GM12878 (cell line): ENCODE results near the gene PLSCR3. TPM values are rescaled to one million over a fixed set of nuclear protein-coding genes. Genes with fewer than 3 reads are reported as not detected.

Experiments used
- EP300 ChIP-seq, 2 experiments: fragments of 150-350 bp in 1 of 2; IDR thresholded peaks; 2 replicates each; pipeline ENCODE4 v1.6.1; 2011 to 2012; ENCODE audit warnings: low read depth in 2 of 2, low read length in 2 of 2, borderline replicate concordance in 1 of 2, improper control_type of control experiment in 1 of 2, inconsistent platforms in 1 of 2; ENCODE audit not compliant: control insufficient read depth in 1 of 2
- IKZF2 ChIP-seq, 2 experiments: fragments of 450-650 bp; IDR thresholded peaks; 2 replicates each; pipeline ENCODE4 v1.6.1; 2017; ENCODE audit warnings: mild to moderate bottlenecking in 2 of 2, moderate library complexity in 2 of 2
- KAT2A ChIP-seq: conservative IDR thresholded peaks from 2 replicates; pipeline ENCODE4 v1.6.1; 2011; ENCODE audit warnings: low read depth, low read length; ENCODE audit not compliant: control insufficient read depth
- KDM1A ChIP-seq: fragments of 200-600 bp; sonication (generic); IDR thresholded peaks from 2 replicates; pipeline ENCODE4 v1.6.1; 2016; ENCODE audit warnings: borderline replicate concordance
- LARP7 ChIP-seq: fragments of 450-650 bp; IDR thresholded peaks from 2 replicates; pipeline ENCODE4 v1.6.1; 2017; ENCODE audit warnings: mild to moderate bottlenecking
- NR2C1 ChIP-seq: fragments of 450-650 bp; IDR thresholded peaks from 2 replicates; pipeline ENCODE4 v1.6.1; 2017; ENCODE audit warnings: antibody characterized with exemption, mild to moderate bottlenecking, moderate library complexity
- NR2C2 ChIP-seq: IDR thresholded peaks from 2 replicates; pipeline ENCODE4 v1.6.1; 2011; ENCODE audit warnings: borderline replicate concordance, low read depth; ENCODE audit not compliant: control insufficient read depth, insufficient read length
- RELA ChIP-seq: fragments of 450-650 bp; IDR thresholded peaks from 2 replicates; pipeline ENCODE4 v1.8.0; 2014; ENCODE audit warnings: borderline replicate concordance; ENCODE audit not compliant: partially characterized antibody
- SMAD5 ChIP-seq: IDR thresholded peaks from 2 replicates; pipeline ENCODE4 v1.6.1; 2016; ENCODE audit warnings: antibody characterized with exemption, low read depth
- ZNF24 ChIP-seq: fragments of 450-650 bp; IDR thresholded peaks from 2 replicates; pipeline ENCODE4 v1.6.1; 2017; ENCODE audit warnings: antibody characterized with exemption, mild to moderate bottlenecking
- polyA plus RNA-seq, 11 experiments: library from polyadenylated mRNA; depleted of rRNA in 4 of 11; unstranded in 6 of 11; stranded (reverse) in 5 of 11; fragments of >200 nt; fragmentation: Nextera tagmentation in 4 of 11; fragmentation: Illumina TruSeq in 1 of 11; extraction: Ambion mirVana in 4 of 11; extraction: Trizol in 1 of 11; gene quantifications; 1 replicate in 1 of 11; 2 replicates in 10 of 11; pipeline versions ENCODE4 v1.2.1 to v1.2.3, GENCODE V29; 2011 to 2016; ENCODE audit warnings: inconsistent platforms in 2 of 11, missing spikeins in 2 of 11, low read depth in 1 of 11
- total RNA-seq, 4 experiments: library from RNA; depleted of rRNA in 3 of 4; stranded (reverse); fragments of >200 nt in 3 of 4; fragmentation: Illumina TruSeq in 1 of 4; extraction: Trizol in 1 of 4; gene quantifications; 2 replicates each; pipeline versions ENCODE4 v1.2.1 to v1.2.3, GENCODE V29; 2013 to 2021
- TF ChIP-seq, protein P1 (sequence below): IDR thresholded peaks from 2 replicates; pipeline ENCODE4 v1.6.1; 2011; ENCODE audit warnings: mild to moderate bottlenecking, low read depth, low read length, moderate library complexity; ENCODE audit not compliant: insufficient replicate concordance
- TF ChIP-seq, protein P2 (sequence below): fragments of 450-650 bp; formaldehyde crosslinking; IDR thresholded peaks from 2 replicates; pipeline ENCODE4 v1.4.0; 2020; ENCODE audit warnings: mild to moderate bottlenecking, moderate library complexity
- TF ChIP-seq, protein P3 (sequence below): IDR thresholded peaks from 2 replicates; pipeline ENCODE4 v1.6.1; 2012; ENCODE audit warnings: low read length, inconsistent platforms
- TF ChIP-seq, protein P4 (sequence below): fragments of 450-650 bp; IDR thresholded peaks from 2 replicates; pipeline ENCODE4 v1.6.1; 2018; ENCODE audit warnings: borderline replicate concordance, mild to moderate bottlenecking; ENCODE audit not compliant: partially characterized antibody

PLSCR3 gene
- total and polyA plus RNA-seq, 10 of the 15 experiments (the other 5 are each of a cell fraction or from before 2014, with no cell fraction given), result 9.9 to 51.4 (median 43.4) TPM

DNA sequence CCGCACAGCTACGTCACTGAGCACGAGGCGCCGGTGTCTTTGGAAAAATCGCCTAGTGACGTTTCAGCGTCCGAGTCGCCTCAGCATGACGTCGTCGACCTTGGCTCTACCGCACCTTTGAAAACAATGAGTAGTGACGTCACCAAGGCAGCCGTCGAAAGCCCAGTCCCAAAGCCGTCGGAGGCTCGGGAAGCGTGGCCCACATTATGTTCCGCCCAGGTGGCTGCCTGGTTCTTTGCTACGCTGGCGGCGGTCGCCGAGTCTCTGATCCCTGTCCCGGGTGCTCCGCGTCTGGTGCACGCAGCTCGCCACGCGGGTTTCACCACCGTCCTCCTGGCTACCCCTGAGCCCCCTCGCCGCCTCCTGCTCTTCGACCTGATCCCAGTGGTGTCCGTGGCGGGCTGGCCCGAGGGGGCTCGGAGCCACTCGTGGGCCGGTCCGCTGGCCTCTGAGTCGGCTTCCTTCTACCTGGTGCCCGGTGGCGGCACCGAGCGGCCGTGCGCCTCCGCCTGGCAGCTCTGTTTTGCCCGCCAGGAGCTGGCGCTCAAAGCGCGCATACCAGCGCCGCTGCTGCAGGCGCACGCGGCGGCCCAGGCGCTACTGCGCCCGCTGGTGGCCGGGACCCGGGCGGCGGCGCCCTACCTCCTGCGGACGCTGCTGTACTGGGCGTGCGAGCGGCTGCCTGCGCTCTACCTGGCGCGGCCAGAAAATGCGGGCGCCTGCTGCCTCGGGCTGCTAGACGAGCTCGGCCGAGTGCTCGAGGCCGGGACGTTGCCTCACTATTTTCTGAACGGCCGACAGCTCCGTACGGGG, 42.4 kb upstream of the PLSCR3 start (continued):
- TF ChIP-seq, protein P1, sequence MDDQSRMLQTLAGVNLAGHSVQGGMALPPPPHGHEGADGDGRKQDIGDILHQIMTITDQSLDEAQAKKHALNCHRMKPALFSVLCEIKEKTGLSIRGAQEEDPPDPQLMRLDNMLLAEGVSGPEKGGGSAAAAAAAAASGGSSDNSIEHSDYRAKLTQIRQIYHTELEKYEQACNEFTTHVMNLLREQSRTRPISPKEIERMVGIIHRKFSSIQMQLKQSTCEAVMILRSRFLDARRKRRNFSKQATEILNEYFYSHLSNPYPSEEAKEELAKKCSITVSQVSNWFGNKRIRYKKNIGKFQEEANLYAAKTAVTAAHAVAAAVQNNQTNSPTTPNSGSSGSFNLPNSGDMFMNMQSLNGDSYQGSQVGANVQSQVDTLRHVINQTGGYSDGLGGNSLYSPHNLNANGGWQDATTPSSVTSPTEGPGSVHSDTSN, result no peak
- TF ChIP-seq RELA (no peak), KAT2A (no peak), KDM1A (no peak), NR2C1 (no peak), ZNF24 (peak; percentile 62; the same call in 1 of the 2 replicates), LARP7 (peak; percentile 87), NR2C2 (no peak), SMAD5 (no peak), IKZF2 (IDR thresholded peaks at IDR 0.05) (no peak), EP300 (IDR thresholded peaks at IDR 0.05; ENCODE audit: borderline replicate concordance in 1 of 2, control insufficient read depth in 1 of 2, low read depth in 2 of 2, low read length in 2 of 2) (0 out of 4 replicates have a peak, but pooled peaks of 1 of the 2 experiments have one; percentile 16)
- TF ChIP-seq, protein P2, sequence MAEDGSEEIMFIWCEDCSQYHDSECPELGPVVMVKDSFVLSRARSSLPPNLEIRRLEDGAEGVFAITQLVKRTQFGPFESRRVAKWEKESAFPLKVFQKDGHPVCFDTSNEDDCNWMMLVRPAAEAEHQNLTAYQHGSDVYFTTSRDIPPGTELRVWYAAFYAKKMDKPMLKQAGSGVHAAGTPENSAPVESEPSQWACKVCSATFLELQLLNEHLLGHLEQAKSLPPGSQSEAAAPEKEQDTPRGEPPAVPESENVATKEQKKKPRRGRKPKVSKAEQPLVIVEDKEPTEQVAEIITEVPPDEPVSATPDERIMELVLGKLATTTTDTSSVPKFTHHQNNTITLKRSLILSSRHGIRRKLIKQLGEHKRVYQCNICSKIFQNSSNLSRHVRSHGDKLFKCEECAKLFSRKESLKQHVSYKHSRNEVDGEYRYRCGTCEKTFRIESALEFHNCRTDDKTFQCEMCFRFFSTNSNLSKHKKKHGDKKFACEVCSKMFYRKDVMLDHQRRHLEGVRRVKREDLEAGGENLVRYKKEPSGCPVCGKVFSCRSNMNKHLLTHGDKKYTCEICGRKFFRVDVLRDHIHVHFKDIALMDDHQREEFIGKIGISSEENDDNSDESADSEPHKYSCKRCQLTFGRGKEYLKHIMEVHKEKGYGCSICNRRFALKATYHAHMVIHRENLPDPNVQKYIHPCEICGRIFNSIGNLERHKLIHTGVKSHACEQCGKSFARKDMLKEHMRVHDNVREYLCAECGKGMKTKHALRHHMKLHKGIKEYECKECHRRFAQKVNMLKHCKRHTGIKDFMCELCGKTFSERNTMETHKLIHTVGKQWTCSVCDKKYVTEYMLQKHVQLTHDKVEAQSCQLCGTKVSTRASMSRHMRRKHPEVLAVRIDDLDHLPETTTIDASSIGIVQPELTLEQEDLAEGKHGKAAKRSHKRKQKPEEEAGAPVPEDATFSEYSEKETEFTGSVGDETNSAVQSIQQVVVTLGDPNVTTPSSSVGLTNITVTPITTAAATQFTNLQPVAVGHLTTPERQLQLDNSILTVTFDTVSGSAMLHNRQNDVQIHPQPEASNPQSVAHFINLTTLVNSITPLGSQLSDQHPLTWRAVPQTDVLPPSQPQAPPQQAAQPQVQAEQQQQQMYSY (CRISPR knock-in tag), result no peak
- TF ChIP-seq, protein P3, sequence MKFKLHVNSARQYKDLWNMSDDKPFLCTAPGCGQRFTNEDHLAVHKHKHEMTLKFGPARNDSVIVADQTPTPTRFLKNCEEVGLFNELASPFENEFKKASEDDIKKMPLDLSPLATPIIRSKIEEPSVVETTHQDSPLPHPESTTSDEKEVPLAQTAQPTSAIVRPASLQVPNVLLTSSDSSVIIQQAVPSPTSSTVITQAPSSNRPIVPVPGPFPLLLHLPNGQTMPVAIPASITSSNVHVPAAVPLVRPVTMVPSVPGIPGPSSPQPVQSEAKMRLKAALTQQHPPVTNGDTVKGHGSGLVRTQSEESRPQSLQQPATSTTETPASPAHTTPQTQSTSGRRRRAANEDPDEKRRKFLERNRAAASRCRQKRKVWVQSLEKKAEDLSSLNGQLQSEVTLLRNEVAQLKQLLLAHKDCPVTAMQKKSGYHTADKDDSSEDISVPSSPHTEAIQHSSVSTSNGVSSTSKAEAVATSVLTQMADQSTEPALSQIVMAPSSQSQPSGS, result no peak
- TF ChIP-seq, protein P4, sequence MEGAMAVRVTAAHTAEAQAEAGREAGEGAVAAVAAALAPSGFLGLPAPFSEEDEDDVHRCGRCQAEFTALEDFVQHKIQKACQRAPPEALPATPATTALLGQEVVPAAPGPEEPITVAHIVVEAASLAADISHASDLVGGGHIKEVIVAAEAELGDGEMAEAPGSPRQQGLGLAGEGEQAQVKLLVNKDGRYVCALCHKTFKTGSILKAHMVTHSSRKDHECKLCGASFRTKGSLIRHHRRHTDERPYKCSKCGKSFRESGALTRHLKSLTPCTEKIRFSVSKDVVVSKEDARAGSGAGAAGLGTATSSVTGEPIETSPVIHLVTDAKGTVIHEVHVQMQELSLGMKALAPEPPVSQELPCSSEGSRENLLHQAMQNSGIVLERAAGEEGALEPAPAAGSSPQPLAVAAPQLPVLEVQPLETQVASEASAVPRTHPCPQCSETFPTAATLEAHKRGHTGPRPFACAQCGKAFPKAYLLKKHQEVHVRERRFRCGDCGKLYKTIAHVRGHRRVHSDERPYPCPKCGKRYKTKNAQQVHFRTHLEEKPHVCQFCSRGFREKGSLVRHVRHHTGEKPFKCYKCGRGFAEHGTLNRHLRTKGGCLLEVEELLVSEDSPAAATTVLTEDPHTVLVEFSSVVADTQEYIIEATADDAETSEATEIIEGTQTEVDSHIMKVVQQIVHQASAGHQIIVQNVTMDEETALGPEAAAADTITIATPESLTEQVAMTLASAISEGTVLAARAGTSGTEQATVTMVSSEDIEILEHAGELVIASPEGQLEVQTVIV, result no peak
